Natural killer cell (primary cell): ENCODE results near the gene RTF2. TPM values are rescaled to one million over a fixed set of nuclear protein-coding genes. Genes with fewer than 3 reads are reported as not detected.

ENCODE experiments used
- ATAC-seq, 3 donors: fragments of 150-1000 bp in 2 of 3; fragments of 200-7000 bp in 1 of 3; cut with Tn5 transposase; 1 replicate in 1 of 3; 2 replicates in 2 of 3; pipeline ENCODE4 v1.10.0; 2021; ENCODE audit warnings: mild to moderate bottlenecking in 2 of 3, moderate library complexity in 2 of 3
- DNase-seq, 2 donors: peaks; one replicate each; pipeline versions ENCODE4 v3.0.0 to v3.0.0-alpha.2; 2013 to 2021; ENCODE audit warnings: mixed read lengths in 1 of 2
- H3K27ac ChIP-seq: one replicate; pipeline ENCODE4 v1.5.1; 2013; ENCODE audit warnings: mild to moderate bottlenecking, low read length
- H3K27me3 ChIP-seq: one replicate; pipeline ENCODE4 v1.6.1; 2013; ENCODE audit warnings: low read length; ENCODE audit not compliant: control insufficient read depth, insufficient read depth
- H3K36me3 ChIP-seq: one replicate; pipeline ENCODE4 v1.6.1; 2013; ENCODE audit warnings: low read length; ENCODE audit not compliant: control insufficient read depth, insufficient read depth
- H3K4me1 ChIP-seq: one replicate; pipeline ENCODE4 v1.6.1; 2013; ENCODE audit warnings: low read length; ENCODE audit not compliant: control insufficient read depth, insufficient read depth
- H3K4me3 ChIP-seq: one replicate; pipeline ENCODE4 v1.5.1; 2013; ENCODE audit warnings: low read length
- H3K9me3 ChIP-seq: one replicate; pipeline ENCODE4 v1.6.1; 2013; ENCODE audit warnings: low read length; ENCODE audit not compliant: control insufficient read depth, insufficient read depth
- H3K27ac Mint-ChIP-seq, 2 donors: one replicate each; pipeline ENCODE4 v1.8.0; 2022; ENCODE audit warnings: mild to moderate bottlenecking in 2 of 2, mixed read lengths in 2 of 2, moderate library complexity in 1 of 2
- H3K27me3 Mint-ChIP-seq, 2 donors: one replicate each; pipeline ENCODE4 v1.8.0; 2022; ENCODE audit warnings: low read depth in 2 of 2, mixed read lengths in 2 of 2
- H3K36me3 Mint-ChIP-seq: one replicate; pipeline ENCODE4 v1.8.0; 2022; ENCODE audit warnings: mixed read lengths
- H3K4me1 Mint-ChIP-seq, 2 donors: one replicate each; pipeline ENCODE4 v1.8.0; 2022; ENCODE audit warnings: mixed read lengths in 2 of 2
- H3K4me3 Mint-ChIP-seq: one replicate; pipeline ENCODE4 v1.8.0; 2022; ENCODE audit warnings: mild to moderate bottlenecking, moderate library complexity, mixed read lengths
- H3K9me3 Mint-ChIP-seq, 2 donors: one replicate each; pipeline ENCODE4 v1.8.0; 2022; ENCODE audit warnings: mixed read lengths in 2 of 2
- WGBS: methylation state at CpG from one replicate; pipeline ENCODE4 v1.1.7; 2013; ENCODE audit warnings: missing lambda C conversion rate; ENCODE audit not compliant: insufficient coverage; 5-methylcytosine and 5-hydroxymethylcytosine counted together
- intact Hi-C: fragments of 100-400 bp; cut with micrococcal nuclease; formaldehyde crosslinking; loops from one replicate; pipeline ENCODE4 v1.14.2; 2022
- total RNA-seq, 4 donors: library from RNA; stranded (reverse); fragments of 120-200 nt in 1 of 4; gene quantifications; one replicate each; pipeline versions ENCODE4 v1.2.3 to v1.2.4, GENCODE V29; 2013 to 2022
- TF ChIP-seq, protein P1 (sequence below): fragments of 200-600 bp; IDR thresholded peaks from one replicate; pipeline ENCODE4 v1.8.0; 2022; ENCODE audit warnings: antibody characterized with exemption

The RTF2 gene
- total RNA-seq, 3 donors from 2014 or later (not counting 1 experiment from before 2014, with no cell fraction given) = 81.5 to 89.1 (median 83.4) TPM

DNA sequence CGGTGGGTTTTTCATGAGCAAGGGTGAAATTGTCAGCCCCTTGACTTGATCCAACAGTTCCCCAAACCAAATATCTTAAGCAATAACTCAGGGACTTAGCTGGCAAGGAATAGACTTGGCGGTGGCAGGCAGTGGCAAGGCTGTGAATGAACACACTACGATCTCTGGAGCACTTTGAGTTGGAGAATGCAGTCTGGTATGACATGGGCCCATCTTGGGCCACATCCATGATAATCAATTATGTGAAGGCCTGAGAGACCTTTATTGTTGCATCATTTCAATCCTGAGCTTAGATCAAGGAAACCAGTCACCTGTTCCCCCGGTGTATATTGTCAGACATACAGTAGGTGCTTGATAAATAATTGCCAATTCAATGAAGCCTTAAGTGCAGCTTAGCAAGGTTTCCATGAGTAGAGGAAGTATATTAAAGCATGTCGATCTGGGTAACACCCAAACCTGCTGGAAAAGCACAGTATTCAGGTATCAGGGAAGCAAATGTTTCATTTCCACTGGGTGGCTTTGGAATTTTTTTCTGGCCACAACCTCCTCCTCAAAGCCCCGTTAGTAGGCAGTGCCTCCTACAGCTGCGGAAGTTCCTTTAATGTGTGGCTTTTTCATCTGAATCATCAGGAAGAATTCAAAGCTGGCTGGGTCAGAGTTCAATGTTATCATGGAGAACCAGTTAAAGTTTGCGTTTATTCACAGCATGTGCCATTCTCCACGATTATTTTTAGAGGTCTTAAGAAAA, 46.2 kb upstream of the RTF2 start:
- Mint-ChIP-seq H3K4me3 (no peak overlapping the region), H3K9me3 (no peaks in the 10 kb centered on the region), H3K27ac (no peak overlapping the region), H3K4me1 (peaks cover 39 to 47% of the 10 kb centered on the region in 2 donors), H3K27me3 (no peaks in the 10 kb centered on the region), H3K36me3 (no peaks in the 10 kb centered on the region)
- no peak for ATAC-seq
- Histone ChIP-seq H3K4me1 (peaks cover 43% of the 10 kb centered on the region), H3K27ac (no peak overlapping the region), H3K36me3 (no peaks in the 10 kb centered on the region), H3K9me3 (no peaks in the 10 kb centered on the region), H3K27me3 (no peaks in the 10 kb centered on the region), H3K4me3 (no peak overlapping the region)
- DNase-seq = peak in 1 of 2 donors; percentile 41
- intact Hi-C loops = no loop called here
- WGBS = 55% methylated on average over 9 of the region's 9 CpGs
- TF ChIP-seq, protein P1, sequence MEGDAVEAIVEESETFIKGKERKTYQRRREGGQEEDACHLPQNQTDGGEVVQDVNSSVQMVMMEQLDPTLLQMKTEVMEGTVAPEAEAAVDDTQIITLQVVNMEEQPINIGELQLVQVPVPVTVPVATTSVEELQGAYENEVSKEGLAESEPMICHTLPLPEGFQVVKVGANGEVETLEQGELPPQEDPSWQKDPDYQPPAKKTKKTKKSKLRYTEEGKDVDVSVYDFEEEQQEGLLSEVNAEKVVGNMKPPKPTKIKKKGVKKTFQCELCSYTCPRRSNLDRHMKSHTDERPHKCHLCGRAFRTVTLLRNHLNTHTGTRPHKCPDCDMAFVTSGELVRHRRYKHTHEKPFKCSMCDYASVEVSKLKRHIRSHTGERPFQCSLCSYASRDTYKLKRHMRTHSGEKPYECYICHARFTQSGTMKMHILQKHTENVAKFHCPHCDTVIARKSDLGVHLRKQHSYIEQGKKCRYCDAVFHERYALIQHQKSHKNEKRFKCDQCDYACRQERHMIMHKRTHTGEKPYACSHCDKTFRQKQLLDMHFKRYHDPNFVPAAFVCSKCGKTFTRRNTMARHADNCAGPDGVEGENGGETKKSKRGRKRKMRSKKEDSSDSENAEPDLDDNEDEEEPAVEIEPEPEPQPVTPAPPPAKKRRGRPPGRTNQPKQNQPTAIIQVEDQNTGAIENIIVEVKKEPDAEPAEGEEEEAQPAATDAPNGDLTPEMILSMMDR = no peak

DNA sequence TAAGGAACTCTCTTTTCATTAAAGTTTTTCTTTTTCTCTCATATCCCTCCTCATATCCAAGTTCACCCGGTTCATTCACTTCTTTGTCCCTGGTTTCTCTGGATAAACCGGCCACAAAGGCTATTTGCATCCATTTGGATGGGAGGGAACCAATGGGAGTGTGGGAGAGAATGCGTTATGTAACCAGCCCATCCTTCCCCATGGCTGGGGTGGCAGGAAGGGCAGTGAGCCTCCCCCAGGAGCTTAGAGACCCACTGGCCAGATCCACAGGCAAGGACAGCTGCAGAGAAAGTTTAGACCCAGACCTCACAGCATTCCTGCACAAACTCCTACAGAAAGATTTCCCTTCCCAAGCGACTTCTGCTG, 45.6 kb upstream of the RTF2 start:
- Histone ChIP-seq H3K4me1 (peaks cover 38% of the 10 kb centered on the region), H3K27ac (no peak overlapping the region), H3K27me3 (no peaks in the 10 kb centered on the region), H3K4me3 (no peak overlapping the region), H3K36me3 (no peaks in the 10 kb centered on the region), H3K9me3 (no peaks in the 10 kb centered on the region)
- Mint-ChIP-seq H3K27me3 (no peaks in the 10 kb centered on the region), H3K27ac (no peak overlapping the region), H3K36me3 (no peaks in the 10 kb centered on the region), H3K4me3 (no peak overlapping the region), H3K4me1 (peaks cover 38 to 47% of the 10 kb centered on the region in 2 donors), H3K9me3 (no peaks in the 10 kb centered on the region)
- TF ChIP-seq, protein P1 = no peak
- intact Hi-C loops = no loop called here
- ATAC-seq (no peak), DNase-seq (no peak)
- WGBS = no CpG with 5 or more reads among the region's 4 CpGs

DNA sequence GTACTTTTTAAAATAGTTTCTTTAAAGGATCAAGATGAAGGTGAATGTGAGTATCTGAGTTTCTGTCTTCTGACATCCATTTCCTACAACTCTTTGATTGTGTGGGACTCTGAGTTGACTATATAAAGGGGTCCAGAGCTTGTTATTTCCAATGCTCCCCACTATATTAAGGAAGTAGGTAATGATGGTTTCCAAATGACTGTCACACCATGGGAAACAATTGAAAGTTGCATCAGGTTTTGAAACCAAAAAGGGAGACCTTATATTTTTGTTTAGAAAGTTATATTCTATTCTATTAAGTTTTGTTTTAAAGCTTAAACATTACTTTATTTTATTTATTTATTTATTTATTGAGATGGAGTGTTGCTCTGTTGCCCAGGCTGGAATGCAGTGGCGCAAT, 45.2 kb upstream of the RTF2 start:
- no peak overlapping the region for H3K27ac Mint-ChIP-seq
- H3K27me3 ChIP-seq = no peaks in the 10 kb centered on the region
- intact Hi-C loops = no loop called here
- TF ChIP-seq, protein P1 = no peak
- peaks cover 38 to 47% of the 10 kb centered on the region in 2 donors for H3K4me1 Mint-ChIP-seq
- DNase-seq (no peak), ATAC-seq (no peak)
- WGBS = 90% methylated on average over 1 of the region's 1 CpG
- H3K27ac ChIP-seq = no peak overlapping the region
- no peaks in the 10 kb centered on the region for H3K27me3 Mint-ChIP-seq
- H3K4me1 ChIP-seq = peaks cover 34% of the 10 kb centered on the region
- no peak overlapping the region for H3K4me3 ChIP-seq
- H3K4me3 Mint-ChIP-seq = no peak overlapping the region
- H3K36me3 ChIP-seq = no peaks in the 10 kb centered on the region
- H3K9me3 Mint-ChIP-seq = no peaks in the 10 kb centered on the region
- no peaks in the 10 kb centered on the region for H3K36me3 Mint-ChIP-seq
- no peaks in the 10 kb centered on the region for H3K9me3 ChIP-seq

DNA sequence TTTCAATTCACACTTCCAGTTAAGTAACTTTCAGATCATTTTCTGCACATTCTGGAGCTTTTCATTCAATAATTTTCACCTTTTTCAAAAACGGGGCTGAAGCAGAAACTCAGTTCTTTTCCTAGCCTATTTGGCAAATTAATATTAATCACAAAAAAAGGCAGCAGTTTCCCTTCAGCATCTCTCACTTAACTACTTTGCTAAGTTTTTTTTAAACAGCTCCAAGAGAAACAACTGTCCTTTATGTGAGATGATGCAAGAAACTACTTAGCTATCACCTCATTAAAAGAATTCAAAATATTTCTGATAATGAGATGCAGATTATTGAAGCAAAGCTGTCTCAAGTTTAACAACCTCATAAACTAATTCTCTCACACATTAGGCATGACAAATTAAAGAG, 44.5 kb upstream of the RTF2 start:
- H3K27ac ChIP-seq = no peak overlapping the region
- no peaks in the 10 kb centered on the region for H3K9me3 ChIP-seq
- Mint-ChIP-seq H3K4me3 (no peak overlapping the region), H3K27ac (no peak overlapping the region), H3K27me3 (no peaks in the 10 kb centered on the region), H3K9me3 (no peaks in the 10 kb centered on the region), H3K36me3 (no peaks in the 10 kb centered on the region), H3K4me1 (peaks cover 38 to 47% of the 10 kb centered on the region in 2 donors)
- intact Hi-C loops = no loop called here
- DNase-seq = no peak
- H3K36me3 ChIP-seq = no peaks in the 10 kb centered on the region
- WGBS = 88% methylated on average over 1 of the region's 1 CpG
- no peak for ATAC-seq
- no peaks in the 10 kb centered on the region for H3K27me3 ChIP-seq
- H3K4me1 ChIP-seq = peaks cover 31% of the 10 kb centered on the region
- TF ChIP-seq, protein P1 = no peak
- no peak overlapping the region for H3K4me3 ChIP-seq
